Ammon's horn (tissue), 1 donor: Measurements from ENCODE around the gene ACKR3.

ENCODE experiments used
- DNase-seq: peaks from one replicate; pipeline ENCODE4 v3.0.0-alpha.2; 2016; ENCODE audit warnings: low spot score

Gene ACKR3

DNA sequence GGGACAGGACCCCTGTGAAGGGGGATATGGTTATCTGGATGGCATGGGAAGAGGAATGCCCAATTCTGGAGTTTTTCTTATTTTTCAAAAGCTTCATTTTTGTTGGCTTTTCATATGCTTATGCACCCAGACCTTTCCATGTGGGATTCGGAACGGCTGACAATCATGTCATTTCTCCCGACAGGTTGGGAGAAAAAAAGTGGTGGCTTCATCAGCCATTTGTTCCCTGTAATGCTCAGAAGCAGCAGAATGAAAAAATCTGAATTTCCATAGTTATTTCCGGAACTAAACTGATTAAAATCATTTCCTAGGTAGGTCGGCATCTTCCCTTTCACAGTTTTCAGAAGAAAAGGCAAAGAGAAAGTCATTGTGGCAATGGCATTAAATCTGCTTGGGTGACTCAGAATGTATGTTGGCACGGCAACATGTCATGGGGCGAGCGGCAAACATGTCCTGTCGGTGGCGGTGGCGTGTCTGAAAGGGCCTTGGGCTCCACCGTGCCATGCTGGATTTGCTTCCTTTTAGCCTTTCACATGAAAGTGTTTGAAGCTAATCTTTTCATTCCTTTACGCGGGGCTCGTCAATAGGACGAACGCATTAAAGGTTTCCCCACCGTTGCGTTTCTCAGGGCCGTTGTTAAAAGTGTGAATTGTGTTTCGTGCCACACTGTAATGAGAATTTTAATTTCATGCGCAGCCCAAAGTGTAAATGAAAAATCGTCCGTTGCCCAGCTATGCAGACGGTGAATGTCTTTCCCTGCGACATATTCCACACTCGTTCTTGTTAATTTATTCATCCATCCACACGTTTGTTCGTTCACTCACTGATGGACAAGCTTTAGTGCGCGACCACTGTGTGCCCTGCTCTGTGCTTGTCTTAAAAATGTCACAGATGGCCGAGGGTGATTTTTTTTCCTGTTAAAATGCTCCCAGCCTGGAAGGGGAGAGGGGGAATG is 18.5 kb downstream of the ACKR3 start:
- DNase-seq, result no peak

DNA sequence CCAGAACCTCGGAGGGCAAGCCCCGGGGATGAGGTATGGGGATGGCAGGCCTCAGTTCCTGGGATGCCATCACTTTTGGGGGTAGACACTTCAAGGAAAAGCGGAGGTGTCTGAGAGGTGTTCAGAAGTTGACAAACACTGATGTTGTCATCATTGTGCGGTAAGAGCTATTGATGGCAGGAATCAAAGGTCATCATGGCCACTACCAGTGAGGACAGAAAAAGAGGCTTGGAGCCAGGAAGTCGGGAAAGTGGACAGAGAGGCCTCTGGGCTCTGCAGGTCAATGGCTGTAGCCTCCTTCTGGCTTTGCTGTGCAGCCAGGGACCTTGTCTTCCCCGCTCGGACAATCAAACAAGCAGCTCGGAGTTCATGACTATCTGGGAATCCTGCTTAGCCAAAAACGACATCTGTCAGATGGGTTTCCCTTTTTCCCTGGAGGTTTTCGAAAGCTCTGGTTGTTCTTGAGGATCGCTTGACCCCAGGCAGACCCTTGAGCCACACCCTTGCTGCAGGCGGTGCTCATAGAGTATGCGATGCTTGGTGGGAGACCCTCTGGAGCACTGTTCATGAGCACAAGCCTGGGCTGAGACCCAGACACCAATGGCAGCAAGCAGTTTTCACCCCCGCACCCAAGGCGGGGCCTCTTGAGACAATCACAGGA is 19.4 kb downstream of the ACKR3 start:
- no peak for DNase-seq

DNA sequence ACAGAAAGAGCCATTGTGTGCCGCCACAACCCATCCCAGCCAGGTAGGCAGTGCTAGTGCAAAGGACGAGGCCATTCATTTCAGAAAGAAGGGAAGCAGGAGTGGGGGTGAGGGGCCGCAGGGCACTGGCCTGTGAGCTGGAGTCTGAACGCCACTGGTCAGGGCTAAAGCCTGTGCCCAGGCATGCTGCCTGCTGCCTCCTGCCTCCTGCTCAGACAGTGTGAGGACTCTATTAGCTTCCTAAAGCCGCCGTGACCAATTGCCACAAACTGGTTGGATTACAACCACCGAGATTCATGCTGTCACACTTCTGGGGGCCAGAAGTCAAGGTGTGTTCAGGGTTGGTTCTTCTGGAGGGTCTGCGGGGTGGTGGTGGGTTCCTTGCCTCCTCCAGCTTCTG is 21.2 kb downstream of the ACKR3 start:
- DNase-seq, result no peak

DNA sequence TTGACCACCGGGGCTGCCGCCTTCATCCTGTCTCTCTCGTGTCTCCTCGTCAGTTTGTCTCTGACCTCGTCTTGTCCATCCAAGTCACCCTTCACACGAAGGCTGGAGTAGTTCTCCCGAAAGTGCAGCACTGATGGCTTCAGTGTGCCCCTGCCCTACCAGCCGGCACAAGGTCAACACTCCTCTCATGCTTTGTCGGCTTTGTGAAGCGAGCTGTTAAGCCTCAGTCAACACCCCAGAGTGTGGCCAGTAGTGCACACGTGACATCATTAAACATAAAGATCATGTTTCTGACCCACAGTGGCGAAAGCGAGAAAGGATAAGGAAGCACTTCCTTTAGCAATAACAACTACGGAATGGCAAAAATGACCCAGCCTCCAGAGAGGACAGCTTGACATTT is 23.2 kb downstream of the ACKR3 start:
- no peak for DNase-seq

DNA sequence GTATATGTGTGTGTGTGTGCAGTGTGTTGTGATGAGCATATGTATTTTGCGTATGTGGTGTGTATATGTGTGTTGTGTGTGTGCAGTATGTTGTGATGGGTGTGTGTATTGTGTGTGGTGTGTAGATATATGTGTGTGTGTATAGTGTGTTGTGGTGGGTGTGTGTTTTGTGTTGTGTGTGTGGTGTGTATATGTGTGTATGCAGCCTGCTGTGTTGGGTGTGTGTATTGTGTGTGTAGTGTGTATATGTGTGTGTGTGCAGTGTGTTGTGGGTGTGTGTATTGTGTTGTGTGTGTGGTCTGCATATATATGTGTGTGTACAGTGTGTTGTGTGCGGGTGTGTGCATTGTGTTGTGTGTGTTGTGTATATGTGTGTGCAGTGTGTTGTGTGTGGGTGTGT is 23.9 kb downstream of the ACKR3 start:
- DNase-seq, result no peak

DNA sequence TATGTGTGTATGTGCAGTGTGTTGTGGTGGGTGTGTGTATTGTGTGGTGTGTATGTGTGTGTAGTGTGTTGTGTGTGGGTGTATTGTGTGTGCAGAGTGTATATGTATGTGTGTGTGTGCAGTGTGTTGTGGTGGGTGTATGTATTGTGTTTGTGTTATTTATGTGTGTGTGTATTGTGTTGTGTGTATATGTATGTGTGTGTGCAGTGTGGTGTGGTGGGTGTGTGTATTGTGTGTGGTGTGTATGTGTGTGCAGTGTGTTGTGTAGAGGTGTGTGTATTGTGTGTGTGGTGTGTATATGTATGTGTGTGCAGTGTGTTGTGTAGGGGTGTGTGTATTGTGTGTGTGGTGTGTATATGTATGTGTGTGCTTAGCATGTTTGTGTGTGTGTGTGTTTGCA is 24.3 kb downstream of the ACKR3 start:
- DNase-seq, result no peak

DNA sequence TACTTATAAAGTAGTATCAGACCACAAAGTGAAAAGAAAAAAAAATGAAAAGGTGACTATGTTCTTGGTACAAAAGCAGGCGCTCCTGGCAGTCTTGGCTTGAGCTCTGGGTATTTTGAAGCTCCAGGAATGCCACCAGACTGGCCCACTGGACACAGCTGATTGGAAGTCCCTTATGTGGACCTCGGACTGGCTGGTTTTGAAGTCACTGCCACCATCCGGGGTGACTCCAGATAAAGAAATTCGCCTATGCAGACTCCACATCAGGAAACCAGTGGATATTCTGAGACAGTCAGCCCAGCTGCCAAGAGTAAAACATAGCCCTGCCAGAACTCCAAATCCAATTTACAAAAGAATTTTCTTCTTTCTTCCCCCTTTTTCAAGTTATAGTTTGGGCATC is 28.0 kb downstream of the ACKR3 start:
- no peak for DNase-seq

DNA sequence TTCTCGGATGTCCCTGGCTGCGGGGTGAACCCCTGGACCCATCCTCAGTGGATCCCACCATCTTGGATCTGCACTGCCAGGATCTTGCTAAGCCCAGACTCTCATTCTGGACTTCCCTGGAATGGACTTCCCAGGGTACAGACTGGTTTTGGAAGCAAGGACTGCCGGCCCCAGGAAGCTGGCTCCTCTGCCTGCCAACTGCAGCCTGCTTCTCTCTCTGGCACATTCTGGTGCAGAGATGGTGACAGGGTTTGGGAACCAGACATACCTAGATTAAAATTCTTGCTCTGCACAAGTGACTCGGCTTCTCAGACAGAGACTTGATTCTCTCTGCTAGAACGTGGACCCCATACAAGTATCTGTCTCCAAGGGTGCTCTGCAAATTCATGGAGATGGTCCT is 29.4 kb downstream of the ACKR3 start:
- DNase-seq, result no peak

DNA sequence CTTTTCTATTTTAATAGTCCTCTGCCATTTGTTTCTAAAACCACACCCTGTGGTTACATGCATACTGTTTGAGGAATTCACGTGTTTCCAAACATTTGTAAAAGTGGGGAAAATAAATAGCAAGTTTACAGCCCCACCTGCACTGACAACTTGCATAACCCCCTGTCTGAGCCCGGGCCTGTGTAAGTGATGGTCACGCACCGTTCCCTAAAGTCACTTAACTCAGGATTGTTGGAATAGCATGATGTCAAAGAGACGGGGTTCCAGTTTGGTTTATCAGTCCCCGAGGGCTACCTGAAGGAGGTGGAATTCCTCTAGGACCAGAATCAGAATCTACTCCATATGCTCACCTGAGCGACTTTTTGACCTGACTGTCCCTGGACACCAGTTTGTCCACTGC is 30.5 kb downstream of the ACKR3 start:
- DNase-seq, result no peak

DNA sequence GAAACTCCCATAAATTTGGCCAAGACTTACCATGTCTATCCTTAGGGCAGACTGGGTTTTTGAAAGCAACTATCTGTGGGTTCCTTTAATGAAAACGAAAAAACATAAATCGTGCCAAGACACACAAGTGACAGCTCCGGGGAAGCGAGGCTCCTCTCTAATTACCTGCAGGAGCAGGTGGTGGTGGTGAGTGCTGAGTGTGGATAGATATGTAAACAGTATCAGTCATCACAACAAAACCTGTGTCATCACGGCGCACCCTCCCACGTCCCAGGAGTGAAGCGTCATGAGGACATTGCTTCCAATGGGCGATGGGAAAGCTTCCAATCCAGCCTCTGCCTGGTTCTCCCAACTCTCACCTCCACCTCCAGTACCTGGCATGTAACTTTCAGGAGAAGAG is 31.3 kb downstream of the ACKR3 start:
- DNase-seq, result peak; percentile 9

DNA sequence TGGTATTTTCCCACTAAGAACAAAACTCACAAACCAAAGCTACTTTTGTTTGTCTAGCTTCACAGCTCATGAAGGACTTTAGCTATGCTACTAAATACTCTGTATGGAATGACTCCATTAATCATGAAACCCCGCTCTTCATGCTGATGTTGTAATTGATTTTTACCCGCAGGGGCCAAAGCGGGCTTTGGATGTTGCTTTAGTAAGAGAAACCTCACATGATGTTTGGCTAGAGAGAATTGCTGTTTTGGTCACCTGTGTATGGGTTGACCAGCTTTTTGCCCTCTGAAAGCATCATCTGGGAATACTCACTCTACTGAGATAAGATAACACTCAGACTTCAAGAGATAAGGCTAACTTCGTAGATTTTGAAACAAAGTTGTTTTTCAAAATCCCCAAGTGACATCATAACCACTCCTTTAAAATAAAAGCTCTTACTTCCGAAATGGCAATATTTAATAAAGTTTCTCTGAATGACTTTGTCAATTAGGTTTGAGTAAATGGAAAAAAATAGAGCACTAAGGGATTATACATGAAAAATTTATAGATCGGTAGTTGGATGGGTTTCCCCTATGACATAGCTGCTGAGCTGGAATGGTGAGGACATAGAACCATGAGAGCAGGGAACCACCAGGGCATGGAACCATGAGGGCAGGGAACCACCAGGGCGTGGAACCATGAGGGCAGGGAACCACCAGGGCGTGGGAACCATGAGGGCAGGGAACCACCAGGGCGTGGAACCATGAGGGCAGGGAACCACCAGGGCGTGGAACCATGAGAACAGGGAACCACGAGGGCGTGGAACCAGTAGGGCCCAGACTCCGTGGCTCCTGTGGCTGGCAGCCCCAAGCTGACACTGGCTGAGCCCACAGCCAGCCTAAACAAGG is 31.9 kb downstream of the ACKR3 start:
- DNase-seq, result no peak

DNA sequence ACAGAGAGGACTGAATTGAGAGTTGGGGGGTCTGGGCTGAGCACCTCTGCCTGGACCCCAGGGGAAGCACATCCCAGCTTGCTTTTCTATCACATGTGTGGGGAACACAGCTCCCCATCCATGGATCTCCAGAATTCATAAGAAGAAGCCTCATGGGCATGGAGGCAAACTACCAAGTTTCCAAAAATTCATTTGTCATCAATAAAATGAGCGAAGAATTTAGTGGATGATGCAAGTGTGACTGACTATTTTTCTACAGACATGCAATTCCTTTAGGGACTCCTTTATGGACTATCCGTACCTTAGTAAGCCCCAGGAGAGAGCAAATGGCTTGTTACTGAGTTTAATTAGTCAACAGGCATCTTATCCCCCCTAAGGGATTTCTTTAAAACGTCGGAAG is 33.1 kb downstream of the ACKR3 start:
- no peak for DNase-seq

DNA sequence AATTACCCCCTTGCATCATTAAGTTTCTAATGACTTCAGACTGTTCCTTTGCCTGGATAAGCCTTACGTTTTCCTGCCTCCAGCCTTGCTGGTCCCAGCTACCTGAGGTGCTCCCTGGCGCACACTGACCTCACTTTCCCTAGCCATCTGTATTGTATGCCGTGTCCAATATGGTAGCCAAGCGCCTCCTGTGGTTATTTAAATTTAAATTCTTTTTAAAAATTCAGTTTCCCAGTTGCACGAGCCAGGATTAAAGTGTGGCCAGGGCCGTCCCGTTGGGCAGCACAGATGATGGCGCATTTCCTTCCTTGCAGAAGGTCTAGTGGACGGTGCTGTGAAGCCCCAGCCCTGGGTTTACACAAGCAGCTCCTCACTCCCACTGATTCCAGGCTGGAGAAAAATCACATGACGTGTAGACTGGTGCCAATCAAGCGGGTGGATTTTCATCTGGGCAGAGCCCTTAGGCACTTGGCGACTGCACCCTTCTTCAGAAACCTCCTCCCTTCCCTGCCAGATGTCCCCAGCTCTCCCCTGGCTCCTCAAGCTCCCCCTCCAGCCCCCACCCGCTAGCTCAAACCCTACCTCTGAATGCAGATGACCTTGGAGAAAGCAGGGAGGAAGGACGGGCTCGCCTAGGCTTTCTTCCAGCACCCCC is 33.9 kb downstream of the ACKR3 start:
- DNase-seq, result no peak

DNA sequence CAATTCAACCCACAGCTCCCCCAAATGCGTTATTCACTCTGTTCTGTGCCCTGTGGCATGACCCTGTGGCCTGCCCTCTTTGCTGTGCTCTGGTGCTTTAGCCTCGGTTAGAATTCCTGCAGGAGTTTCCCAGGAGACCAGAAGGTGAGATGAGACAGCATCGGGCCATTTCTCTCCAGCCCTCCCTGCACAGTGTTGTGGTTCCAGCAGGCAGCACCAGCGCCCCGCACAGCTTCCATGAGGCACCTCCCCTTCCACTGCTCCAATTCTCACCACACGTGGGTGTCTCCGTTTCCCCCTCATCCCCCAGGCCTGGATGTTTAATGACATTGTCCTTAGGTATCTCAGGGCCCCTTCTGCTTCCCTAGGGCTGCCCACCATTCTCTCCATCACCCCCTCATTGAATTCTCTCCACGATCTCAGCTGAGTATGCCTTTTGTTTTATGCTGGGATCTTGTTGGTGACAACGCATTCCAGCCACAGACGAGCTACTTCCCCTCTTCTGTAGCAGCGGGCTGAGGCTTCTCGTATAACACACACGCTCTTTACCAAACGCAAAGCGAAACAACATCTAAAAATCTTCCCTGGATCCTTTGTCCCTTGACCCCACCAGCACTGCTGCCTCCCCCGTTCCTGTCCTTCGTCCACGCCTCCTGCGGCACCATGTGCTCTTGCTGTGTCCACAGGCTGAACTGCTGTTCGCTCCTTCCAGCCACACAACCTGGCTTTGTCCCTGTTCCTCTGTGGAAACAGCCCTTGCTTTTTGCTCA is 35.1 kb downstream of the ACKR3 start:
- no peak for DNase-seq

DNA sequence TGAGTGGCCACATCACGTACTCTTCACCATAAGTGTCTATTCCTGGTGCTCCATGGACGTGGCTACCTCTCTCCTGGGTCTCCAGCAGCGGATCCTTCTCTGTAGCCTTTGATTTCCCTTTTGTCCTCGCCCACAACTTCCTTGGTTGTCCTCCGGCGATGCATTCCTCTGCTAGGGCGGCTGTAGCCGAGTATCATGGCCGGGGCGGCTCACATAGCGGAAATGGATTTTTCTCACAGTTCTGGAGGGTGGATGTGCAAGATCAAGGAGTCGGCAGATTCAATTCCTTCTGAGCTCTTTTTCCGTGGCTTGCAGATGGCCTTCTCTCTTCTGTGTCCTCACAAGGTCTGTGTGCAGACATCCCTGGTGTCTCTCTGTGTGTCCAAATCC is 35.7 kb downstream of the ACKR3 start:
- DNase-seq, result no peak

DNA sequence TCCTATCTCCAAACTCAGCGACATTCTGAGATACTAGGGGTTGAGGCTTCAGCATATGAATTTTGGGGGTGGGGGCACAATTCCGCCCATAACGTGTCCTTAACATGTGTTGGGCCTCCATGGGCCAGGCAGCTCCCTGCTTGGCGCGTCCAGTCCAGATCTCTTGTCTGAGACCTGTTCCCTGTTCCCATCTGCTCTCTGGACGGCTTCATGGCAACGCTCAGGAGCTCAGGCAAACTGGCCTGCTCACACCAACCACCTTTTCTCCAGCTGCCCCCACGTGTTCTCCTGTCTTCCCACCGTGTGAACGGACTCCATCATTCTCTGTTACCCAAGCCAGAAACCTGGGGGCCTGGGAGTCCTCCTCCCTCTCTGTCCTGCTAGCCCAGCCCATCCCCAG is 36.4 kb downstream of the ACKR3 start:
- no peak for DNase-seq

DNA sequence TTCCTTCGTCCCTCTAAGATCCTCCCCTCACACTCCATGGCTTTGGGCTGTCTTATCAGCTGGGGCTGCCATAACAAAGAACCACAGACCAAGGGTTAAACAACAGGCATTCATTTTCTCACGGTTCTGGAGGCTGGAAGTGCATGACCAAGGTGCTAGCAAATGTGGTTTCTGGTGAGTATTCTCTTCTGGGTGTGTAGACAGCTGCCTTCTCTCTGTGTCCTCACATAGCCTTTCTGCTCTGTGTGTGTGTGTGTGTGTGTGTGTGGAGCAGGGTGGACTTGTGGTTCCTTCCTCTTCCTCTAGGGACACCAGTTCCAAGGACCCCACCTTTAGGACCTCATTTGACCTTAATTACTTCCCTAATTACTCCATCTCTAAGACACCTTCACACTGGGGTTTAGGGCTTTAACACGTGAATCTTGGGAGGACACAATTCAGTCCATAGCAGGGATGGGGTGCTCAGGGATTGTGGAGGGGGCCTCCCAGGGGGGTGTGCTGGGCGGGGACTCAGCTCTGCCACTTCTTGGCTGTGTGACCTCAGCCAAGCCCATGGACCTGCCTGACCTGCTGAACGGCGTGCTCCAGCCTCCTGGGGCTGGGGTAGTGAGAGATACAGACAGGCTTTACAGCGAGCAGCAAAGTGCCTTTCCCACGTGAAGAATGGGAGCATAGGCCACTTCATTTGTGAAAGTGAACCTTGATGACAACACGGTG is 38.0 kb downstream of the ACKR3 start:
- DNase-seq, result no peak

DNA sequence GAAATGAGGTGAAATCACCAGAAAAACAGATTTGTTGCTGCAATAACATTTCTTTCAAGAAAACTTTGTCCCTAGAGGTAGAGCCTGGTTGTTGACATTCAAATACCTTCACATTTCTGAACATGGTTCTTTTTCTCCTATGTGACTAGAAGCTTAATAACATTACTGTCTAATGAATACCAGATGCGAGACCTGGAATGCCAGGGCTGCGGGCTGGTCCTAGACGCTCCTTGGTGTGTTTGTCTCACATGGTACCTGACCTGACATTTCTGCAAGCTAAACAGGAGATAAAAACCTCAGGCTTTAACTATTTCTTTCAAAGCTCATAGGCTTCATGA is 38.5 kb downstream of the ACKR3 start:
- no peak for DNase-seq

DNA sequence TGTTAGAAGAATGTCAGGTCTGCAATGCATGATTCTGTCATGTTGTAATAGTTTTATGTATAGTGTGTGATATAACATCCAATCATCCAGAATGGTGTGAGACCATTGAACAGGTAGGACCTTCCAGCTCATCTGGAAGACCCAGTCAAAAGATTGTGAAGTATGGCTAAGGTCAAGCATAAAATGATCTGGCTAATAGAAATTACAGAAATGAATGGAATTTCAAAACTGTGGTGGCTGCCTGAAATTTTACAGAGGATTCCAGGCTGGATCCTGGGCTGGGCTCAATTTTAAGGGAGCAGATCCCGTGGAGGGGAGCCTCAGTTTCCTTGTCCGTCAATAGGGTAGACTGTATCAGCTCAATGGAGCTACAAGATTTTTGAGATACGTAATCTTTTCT is 39.1 kb downstream of the ACKR3 start:
- DNase-seq, result no peak

DNA sequence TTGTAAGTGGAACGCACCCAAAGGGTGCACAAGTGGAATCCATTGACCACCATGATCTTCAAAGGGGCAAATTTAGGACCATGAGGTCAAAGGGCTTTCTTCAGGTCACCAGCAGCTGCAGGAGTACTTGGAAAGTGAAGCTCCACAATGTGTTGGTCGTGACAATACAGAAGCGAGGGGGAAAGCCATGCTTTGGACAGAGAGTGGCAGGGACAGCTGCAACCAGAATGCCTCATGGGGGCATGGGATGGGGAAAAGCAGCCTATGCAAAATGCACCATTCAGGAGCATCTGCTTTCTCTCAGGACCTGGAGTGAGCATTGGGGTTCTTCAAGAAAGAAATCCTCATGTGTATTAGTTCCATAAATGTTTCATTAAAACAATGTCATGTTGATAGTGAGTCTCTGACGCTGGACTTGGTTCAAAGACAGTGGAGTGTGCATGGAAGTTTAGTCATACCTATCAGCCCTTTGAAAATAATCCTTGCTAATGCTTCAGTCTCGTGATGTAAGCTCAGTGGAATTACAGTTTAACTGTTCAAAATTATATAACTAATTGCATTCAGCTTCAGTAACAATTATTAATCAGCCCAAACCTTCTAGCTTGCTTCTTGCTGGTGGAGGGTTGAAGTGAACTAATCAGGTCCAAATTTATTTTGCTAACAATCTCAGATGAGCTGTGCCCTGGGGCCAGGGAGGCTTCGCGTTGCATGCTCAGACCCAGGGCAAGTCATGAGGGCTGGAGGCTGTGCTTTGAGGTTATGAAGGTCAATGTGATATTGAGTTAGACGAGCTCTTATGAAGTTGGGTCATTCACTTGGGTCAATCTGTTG is 41.6 kb downstream of the ACKR3 start:
- DNase-seq, result no peak
